HG03103 (cell line): ENCODE data around the gene FANCC.
"Not testable (repeated sequence)": the region's sequence is repeated elsewhere in the genome, so short reads cannot be mapped to it uniquely, and the experiment has no call there.

Experiments used
- ATAC-seq: cut with Tn5 transposase; IDR thresholded peaks from one replicate; pipeline ENCODE4 v1.9.1; 2021; ENCODE audit warnings: low read depth; ENCODE audit not compliant: unreplicated experiment

FANCC gene

DNA sequence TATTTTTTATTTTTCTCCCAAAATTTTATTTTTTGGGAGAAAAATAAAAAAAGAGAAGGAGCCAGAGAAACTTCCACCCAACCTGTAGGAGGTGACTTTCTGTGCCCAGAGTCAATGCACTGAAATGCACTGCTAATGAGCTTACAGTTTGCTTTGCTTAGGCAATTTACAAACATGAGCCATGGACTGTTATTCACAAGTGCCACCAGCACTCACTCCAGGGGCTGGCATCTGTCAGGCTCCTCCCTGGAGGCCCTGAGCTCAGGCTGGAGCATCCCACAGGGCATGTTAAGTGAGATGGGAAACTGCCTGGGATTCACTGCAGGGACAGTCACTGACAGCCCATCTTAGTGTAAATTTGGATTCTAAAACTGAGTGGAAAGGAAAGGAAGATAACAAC is 74.9 kb downstream of the FANCC start:
- ATAC-seq, result no peak

DNA sequence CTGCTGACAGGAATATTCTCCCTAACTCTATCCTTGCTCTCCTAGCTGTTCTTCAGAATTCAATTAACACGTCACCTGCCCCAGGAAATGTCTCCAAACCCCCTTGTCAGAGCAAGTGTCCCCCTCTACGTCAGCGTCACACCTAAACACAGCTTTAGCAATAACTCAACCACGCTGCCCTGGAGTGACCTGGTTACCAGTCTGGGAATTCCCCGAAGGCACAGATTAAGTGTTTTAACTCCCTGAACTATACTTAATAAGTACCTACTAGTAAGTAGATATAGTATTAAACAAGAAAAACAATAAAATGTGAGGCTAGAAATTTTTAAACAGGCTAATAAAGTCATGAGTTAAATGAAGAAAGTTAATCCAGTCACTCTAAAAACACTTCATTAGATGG is 78.4 kb downstream of the FANCC start:
- no peak for ATAC-seq

DNA sequence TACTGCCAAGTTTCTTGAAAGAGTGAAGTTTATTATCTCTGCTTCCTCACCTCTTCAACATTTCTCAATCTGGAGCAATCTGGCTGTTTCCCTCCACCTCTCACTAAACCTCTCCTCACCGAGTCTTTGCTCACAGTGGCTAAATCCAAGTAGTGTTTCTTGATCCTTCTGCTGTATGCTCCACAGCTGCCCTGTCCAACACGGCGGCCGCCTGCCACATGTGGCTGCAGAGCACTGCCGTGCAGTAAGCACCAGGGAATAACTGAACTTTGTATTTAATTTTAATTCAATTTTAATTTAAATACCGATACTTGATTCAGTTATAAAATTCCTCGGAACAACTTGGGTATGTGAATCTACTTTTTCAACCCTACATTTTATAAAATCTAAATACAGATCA is 80.2 kb downstream of the FANCC start:
- no peak for ATAC-seq

DNA sequence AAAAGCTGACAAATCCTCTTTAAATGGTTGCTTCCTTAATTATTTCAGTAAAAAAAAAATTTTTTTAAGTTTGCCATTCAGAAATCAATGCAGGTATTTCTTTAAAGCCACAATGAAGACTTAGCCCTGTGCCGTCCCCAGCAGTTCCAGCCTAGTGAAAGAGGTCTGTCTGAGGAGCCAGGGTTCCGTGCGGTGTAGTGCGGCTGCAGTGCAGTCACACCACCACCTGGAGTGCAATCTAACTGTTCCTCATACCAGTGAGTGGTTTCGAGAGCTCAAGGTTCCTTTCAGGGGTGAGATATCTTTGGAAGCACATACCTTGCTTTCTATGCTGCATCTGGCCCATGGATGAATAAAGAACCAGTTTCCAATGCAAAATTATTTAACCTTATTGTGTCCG is 87.5 kb downstream of the FANCC start:
- no peak for ATAC-seq

DNA sequence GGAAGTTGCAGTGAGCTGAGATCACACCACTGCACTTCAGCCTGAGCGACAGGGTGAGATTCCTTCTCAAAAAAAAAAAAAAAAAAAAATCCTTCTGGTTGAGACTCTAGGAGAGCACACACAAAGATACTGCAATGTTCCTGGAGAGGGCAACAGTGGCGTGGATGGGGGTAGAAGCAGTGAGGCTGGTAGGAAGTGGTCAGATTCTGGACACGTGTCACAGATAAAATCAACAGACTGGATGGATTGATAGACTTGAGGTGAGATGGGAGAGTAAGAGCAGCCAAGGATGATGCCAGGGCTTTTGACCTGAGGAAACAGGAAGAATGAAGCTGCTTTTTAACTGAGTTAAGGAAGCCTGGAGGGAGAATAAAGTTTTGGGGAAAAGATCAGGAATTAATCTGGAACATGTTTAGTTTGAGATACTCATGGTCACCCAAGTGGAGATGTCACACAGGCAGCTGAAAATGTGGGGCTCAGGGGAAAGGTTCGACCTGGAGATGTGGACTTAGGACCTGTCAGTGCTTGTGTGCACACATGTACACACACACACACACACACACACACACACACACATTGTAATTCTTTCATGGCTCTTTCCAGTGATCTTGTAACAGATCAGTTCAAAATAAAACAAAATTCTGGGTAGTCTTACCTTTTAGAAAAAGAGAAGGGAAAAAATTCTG is 88.1 kb downstream of the FANCC start:
- no peak for ATAC-seq

DNA sequence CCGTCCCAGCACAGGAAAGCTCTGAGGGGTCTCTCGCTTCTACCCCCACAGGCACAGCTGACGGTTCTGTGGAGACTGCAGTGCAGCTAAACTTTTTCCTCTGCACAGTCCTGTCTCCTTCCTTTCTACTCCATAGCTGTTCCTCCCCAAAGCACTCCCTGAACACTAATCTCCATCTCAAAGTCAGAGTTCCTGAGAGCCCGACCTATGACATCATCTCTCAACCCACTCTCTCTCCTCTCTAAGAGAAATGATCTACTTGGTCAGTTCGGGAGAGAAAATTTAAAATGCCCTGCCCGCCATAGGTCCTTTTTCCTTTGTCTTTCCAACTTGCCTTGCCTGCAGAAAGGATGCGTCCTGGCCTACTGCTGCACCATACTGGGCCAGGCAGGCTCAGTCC is 90.6 kb downstream of the FANCC start:
- ATAC-seq, result no peak

DNA sequence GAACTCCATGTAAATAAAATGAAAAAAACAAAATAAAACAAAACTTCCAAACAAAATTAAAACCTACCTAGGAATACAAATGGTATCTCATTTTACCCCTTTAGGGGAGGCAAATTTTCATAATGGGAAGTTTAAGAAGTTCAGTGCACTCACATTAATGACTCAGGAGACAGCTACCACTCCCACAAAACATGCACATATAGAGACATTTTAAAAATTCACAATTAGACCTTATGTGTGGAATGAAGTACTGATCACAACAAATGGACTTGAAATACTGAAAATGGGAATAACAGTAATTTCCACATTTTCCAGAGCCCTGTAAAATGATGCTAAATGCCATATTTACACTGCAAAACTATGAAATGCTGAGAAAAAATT is 91.8 kb downstream of the FANCC start:
- ATAC-seq, result no peak

DNA sequence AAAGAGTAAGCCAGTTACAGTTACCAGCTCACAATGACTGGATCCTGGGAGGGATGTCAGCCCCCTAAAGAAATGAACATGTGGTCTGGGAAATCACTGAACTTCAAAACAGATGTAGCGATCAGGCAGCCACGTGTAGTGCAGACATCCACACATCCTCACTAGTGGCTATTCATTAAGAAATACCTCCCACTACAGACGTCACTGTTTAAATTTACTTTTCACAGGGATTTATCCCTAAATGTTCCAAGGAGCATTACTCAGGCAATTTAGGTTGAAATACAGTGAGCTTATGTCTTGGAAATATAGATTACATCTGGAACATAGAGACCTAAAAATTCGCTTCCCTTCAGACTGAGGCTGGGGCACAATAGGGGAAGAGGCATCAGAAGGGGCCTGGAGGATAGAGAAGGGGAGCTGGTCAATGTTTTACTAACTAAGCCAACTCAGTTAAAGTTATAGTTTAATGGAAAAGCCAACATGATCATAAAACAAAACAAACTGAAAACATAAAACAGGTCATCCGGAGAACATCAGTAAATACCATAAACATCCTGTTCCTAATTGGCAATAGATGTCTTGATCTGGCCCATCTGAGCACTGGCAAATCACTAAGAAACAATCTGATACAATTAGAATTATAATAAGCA is 92.3 kb downstream of the FANCC start:
- no peak for ATAC-seq

DNA sequence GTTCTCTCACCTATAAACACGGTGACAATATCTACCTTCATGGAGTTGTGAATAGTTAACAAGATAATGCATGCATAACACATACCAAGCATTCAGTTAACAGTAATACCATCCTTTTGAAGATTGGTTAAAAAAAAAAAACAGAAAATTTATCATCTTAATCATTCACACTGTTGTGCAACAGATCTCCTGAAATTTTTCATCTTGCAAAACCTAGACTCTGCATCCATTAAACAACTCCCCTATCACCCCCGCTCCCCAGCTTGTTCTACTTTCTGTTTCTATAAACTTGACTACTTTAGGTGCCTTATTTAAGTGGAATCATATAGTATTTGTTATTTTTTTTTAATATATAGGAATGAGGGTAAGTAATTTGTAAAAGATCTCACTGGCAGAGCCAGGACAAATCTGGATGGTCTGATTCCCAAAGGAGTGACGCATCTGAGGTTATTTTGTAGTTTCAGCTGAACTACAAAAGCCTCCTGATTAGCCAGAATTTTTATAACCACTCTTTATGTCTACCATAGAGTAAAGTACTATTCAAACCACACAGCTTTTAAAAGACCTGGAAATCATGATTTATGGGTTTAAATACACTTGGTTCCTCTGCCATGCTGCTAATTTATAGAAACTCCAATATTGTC is 93.0 kb downstream of the FANCC start:
- no peak for ATAC-seq

DNA sequence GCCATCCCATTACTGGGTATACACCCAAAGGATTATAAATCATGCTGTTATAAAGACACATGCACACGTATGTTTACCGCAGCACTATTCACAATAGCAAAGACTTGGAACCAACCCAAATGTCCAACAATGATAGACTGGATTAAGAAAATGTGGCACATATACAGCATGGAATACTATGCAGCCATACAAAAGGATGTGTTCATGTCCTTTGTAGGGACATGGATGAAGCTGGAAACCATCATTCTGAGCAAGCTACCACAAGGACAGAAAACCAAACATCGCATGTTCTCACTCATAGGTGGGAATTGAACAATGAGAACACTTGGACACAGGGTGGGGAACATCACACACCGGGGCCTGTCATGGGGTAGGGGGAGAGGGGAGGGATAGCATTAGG is 97.2 kb downstream of the FANCC start:
- not testable (repeated sequence) for ATAC-seq

DNA sequence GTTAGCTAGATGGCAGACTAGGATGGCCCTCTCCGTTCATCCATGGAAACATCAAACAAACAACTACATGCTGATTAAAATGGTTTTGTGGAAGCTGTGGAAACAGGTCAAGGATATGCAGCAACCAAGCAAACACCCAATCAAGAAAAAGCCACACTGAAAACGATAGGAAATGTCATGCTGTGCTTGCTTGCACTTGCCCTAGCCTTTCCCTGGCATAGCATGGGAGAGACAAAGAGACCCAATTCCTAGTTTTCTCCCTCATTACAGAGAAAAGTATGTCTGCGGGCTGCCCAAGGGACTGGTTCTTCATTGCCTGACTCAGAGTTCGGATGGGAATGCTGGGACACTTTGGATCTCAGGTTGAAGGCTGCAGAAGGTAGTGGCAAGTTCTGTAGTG is 98.7 kb downstream of the FANCC start:
- ATAC-seq, result no peak

DNA sequence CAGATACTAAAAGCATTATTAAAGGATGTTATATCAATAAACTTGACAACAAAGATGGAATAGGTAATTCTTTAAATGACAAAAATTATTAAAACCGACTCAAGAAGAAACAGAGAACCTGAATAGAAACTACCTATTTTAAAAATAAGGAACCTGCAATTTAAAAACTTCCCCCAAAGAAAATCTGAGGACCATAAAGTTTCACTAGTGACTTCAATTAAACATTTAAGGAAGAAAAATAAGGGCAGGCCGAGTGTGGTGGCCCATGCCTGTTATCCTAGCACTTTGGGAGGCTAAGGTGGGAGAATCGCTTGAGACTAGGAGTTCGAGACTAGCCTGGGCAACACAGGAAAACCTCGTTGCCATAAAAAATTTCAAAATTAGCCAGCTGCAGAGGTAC is 99.6 kb downstream of the FANCC start:
- ATAC-seq, result no peak

DNA sequence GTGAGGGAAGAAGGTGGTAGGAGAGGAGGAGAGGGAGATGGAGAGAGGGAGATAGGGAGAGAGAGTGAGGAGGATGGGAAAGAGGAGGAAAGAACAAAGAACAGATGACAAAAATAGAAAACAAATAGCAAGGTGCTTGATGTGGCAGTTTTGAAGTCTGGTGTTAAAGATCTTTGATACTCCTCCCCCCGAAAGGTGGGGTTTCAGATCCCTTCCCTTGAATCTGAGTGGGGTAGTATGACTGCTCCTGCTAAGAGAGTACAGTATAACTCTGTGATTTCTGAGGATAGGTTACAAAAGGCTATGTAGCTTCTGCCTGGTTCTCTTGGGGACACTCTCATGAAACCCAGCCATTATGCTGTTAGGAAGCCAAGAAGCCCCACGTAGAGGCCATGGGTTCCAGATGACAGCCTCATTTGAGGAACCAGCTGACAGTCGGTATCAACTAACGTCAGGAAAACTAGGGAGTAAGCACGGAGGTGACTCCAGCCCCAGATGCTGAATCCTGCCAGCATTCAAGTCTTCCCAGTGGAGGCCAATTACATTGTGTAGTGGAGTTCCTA is 102.1 kb downstream of the FANCC start:
- no peak for ATAC-seq

DNA sequence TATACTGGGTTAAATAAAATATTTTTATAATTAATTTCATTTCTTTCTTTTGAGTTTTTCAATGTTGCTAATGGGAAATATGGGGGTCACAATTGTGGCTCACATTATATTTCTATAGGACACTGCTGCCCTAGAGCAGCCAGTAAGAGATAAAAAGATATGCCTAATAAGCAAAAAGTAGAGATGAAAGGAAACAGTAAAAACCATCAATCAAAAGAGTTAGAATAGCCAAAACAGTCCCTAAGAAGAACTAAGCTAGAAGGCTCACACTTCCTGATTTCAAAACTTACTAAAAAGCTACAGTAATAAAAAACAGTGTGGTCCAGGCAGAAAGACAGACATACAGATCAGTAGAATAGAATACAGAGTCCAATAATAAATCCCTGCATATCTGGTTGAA is 104.4 kb downstream of the FANCC start:
- no peak for ATAC-seq

DNA sequence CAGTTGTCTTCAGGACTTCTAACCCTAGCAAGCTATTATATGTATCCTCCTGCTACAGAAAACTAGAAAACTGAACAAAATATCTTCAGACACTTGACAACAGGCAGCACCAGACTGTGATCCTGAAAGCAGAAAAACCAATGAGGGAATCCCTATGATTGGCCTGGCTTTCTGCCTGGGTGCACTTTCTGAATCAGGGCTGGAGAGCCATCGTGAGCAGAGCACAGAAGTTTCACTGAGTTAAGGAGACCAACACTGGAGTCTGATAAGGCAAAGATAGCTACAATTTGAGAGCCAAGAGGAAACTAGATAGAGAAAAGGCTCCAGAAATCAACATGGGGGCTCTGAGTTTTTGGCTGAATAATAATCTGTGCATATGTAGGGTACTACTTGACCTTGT is 106.5 kb downstream of the FANCC start:
- ATAC-seq, result no peak

DNA sequence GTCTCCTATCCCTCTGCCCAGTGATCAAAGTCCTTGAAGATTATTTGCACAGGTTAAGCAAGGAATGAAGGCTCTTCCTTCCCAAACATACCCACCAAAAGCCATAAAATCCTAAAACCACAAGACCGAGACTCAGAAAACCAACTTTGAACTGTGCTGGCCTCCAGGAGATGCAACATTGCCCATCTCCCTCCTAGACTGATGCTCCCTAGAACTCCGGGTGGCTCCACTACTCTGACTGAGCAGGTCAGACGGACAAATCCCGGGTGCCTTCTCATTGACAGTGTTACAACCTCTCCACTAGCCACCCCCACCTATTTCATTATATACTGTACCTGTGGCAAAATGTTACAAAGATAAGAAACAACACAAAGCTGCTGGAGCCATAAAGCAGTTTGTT is 110.1 kb downstream of the FANCC start:
- ATAC-seq, result no peak

DNA sequence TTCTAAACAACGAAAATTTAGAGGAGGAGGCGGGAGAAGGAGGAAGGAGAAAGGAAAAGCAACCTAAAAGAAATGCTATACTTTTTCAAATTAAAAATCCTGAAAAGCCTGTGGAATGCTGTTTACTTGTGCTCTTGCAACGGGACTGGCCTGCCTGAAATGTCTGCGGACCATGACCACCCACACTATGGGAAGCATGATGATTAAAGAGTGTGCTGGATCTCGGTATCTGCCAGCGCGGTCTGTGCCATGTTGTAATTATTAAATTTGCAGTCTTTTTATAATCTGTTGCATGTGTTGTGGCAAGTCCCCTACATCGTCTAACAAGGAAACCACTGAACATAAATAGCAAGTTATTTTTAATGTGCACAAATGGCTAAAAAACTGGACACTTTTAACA is 111.4 kb downstream of the FANCC start:
- no peak for ATAC-seq

DNA sequence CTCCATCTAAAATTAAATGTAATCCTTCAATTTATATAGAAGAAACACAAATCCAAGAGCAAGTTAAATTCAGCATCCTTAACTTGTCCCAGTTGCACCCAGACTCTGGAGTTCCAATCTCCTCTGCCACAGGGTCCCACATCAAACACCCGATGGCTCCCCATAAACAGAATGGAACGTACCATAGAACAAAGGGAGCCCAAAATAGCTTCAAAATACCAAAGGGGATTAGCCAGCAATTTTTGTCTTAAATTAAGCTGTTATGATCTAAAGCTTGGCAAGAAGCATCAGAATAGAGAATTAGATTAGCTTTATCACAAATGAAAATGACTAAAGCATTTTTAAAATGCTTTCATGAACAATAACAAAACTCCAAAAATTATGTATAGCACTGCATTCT is 112.8 kb downstream of the FANCC start:
- no peak for ATAC-seq

DNA sequence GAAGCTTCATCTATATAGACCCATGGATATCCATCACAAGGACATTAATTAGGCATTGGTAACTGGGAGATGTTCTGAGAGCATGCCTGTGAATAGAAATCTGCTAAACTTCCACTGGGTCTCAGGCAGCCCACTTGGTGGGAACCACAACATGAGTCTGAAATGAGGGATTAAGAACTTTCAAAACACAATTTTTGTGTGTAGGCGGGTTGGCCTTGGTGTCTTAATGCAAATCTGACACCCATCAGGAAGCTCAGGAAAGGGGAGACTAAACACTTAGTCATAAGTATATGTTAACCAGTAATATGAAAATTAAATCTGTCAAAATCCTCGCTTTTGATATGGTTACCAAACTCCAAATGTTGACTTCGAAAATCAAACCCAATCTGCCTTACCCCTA is 113.2 kb downstream of the FANCC start:
- no peak for ATAC-seq

DNA sequence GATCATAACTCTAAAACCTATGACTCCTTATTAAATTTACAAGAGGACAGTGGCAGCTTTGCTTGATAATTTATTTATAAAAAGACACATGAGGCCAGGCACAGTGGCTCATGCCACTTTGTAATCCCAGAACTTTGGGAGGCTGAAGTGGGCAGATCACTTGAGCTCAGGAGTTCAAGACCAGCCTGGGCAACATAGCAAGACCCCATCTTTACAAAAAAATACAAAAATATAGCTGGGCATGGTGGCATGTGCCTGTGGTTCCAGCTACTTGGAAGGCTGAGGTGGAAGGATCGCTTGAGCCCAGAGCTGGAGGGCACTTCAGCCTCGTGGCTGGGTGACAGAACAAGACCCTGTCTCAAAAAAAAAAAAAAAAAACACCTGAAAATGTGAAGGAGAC is 114.5 kb downstream of the FANCC start:
- ATAC-seq, result not testable (repeated sequence)

DNA sequence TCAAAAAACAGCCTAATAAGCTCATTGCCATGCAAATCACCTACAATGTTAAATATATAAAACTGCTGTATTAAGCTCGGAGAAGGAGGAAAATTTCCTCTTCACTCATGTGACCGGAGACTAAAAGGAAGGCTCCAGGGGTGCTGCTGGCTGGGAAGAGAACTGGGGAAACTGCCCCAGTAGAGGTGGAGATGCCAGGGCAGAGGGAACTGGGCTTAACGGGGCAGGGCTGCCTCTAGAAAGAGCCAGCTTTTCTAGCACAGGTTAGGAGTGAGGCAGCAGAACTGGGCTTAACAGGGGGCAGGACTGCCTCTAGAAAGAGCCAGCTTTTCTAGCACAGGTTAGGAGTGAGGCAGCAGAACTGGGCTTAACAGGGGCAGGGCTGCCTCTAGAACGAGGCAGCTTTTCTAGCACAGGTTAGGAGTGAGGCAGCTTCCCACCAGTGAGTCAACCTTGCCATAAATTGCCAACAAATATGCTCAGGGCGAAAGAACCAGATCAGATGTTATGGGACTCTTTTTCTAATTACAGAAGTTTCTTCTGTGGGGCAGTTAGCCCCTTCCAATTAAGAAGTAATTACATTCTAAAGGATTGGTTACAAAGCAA is 115.3 kb downstream of the FANCC start:
- ATAC-seq, result no peak
